GM18867 (cell line): ENCODE measurements around the gene SNCAIP.

ENCODE experiments used
- ATAC-seq: cut with Tn5 transposase; IDR thresholded peaks from one replicate; pipeline ENCODE4 v1.9.1; 2021; ENCODE audit warnings: mild to moderate bottlenecking, moderate library complexity; ENCODE audit not compliant: unreplicated experiment

SNCAIP gene

DNA sequence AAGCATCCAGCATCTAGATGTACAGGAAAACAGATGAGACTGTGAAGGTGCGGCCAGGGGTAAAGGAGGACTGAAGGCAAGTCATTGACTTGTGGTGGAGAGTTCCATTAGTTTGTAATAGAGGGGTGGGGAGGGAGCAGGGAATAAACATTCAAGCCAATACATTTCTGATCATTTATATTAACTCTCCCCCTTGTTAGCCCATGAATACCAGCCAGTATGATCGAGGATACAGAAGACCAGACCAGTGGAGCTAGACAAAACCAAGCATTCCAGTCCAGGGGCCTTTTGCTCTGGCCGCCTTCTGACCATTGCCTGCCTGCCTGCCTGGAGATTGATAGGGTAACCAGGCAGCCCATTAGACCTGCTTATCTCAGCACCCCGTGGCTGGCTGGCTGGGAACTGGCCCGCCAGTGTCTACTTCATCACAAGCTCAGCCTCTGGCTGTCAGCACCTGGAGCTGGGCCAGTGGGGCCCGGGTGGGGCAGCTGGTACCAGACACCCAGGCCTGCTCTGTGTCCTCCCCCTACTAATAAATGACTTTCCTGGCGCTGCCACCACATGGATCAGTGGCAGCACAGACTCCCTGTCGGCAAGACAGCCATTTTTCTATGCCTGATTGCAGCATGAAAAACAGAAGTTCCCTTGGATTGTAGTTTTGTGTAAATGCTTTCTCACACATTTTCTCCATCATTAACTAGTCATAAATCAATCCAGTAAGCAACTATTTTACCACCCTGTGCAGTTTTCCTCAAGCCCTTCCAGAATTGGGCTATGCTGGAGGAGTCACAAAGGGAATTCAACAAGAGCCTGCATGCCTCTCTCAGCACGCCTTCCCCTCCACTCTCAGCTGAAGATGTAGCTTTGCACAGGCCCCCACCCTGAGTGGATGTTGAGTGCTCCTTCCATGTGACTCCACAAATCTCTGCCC is 181.3 kb downstream of the SNCAIP start:
- ATAC-seq = no peak

GRCh38 chr5:122494109-122494508 is 182.1 kb downstream of the SNCAIP start:
- no peak for ATAC-seq

- no peak for ATAC-seq
These were observed 186.1 kb downstream of the SNCAIP start for GRCh38 chr5:122498163-122498562.

- no peak for ATAC-seq
These were observed 187.5 kb downstream of the SNCAIP start for GRCh38 chr5:122499585-122499984.

- peak; percentile 69 for ATAC-seq
These were observed 188.4 kb downstream of the SNCAIP start for GRCh38 chr5:122500245-122501088.

- ATAC-seq = no peak
These were observed 189.0 kb downstream of the SNCAIP start for GRCh38 chr5:122501089-122501435.

DNA sequence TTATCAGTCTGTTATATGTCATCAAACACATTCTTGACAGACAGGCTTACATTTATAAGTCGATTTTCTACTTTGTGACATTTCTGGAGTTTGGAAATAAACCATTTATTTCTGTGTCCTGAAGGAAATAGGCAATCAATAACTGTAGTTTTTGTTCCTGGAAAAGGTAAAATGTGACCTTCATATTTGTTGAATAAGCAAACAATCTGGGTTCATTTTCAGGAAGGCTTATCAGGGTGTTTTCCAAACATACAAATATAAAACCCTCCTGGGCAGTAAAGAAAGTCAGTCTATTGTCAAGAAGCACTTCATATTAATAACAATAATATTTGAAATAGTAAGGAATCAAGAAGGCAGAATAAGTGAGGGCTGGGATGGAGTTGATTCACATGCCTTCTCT is 195.0 kb downstream of the SNCAIP start:
- no peak for ATAC-seq

DNA sequence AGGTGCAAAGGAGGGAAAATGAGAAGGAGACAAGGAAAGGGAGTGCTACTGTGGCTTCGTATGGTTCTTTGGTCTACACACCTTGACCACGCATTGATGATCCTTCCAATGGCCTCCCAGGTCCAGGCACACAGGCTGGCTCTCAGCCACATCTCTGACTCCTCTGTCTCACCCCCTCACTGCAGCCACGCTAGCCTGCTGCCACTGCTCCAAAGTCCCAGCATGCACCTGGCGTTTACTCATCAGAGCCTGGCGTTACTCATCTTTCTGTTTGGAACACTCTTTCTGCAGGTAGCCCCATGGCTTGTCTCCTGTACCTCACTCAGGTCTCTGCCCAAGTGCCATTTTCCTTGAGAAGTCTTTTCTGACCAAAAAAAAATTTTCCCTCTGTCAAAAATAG is 195.5 kb downstream of the SNCAIP start:
- ATAC-seq = no peak

GRCh38 chr5:122508623-122509022 is 196.6 kb downstream of the SNCAIP start:
- ATAC-seq = no peak
